MM.1S (cell line): ENCODE measurements around the gene MNAT1.

Source experiments
- DNase-seq: peaks from one replicate; pipeline ENCODE4 v3.0.0-alpha.2; 2015
- H2AFZ ChIP-seq: fragments of 300-600 bp; sonication (generic); 2 replicates; pipeline ENCODE4 v1.6.0; 2016; ENCODE audit warnings: antibody characterized with exemption, low read length
- H3F3A ChIP-seq: fragments of 300-600 bp; sonication (generic); 2 replicates; pipeline ENCODE4 v1.6.1; 2016; ENCODE audit warnings: mild to moderate bottlenecking, antibody characterized with exemption, low read length, moderate library complexity, mixed read lengths; ENCODE audit not compliant: insufficient read depth
- H3K27ac ChIP-seq: fragments of 300-600 bp; sonication (generic); 2 replicates; pipeline ENCODE4 v1.5.1; 2016; ENCODE audit warnings: mild to moderate bottlenecking, low read length
- H3K27me3 ChIP-seq: fragments of 300-600 bp; sonication (generic); replicated peaks from 2 replicates; pipeline ENCODE4 v1.6.0; 2016; ENCODE audit warnings: low read length; ENCODE audit not compliant: insufficient read depth
- H3K36me3 ChIP-seq: fragments of 300-600 bp; sonication (generic); replicated peaks from 2 replicates; pipeline ENCODE4 v1.6.1; 2016; ENCODE audit warnings: mild to moderate bottlenecking, low read length, mixed read lengths; ENCODE audit not compliant: insufficient read depth
- H3K4me1 ChIP-seq: fragments of 300-600 bp; sonication (generic); 2 replicates; pipeline ENCODE4 v1.6.1; 2016; ENCODE audit warnings: low read length, mixed read lengths
- H3K4me2 ChIP-seq: fragments of 300-600 bp; sonication (generic); 2 replicates; pipeline ENCODE4 v1.6.0; 2016; ENCODE audit warnings: low read depth, low read length
- H3K4me3 ChIP-seq: fragments of 300-600 bp; sonication (generic); 2 replicates; pipeline ENCODE4 v1.5.1; 2016; ENCODE audit warnings: low read length, mixed read lengths
- H3K79me2 ChIP-seq: fragments of 300-600 bp; sonication (generic); 2 replicates; pipeline ENCODE4 v1.6.1; 2016; ENCODE audit warnings: mixed run types, low read length, mixed read lengths
- H3K9ac ChIP-seq: fragments of 300-600 bp; sonication (generic); 2 replicates; pipeline ENCODE4 v1.6.1; 2016; ENCODE audit warnings: low read length, mixed read lengths
- H3K9me2 ChIP-seq: fragments of 300-600 bp; sonication (generic); replicated peaks from 2 replicates; pipeline ENCODE4 v1.6.1; 2016; ENCODE audit warnings: mild to moderate bottlenecking, low read length, mixed read lengths; ENCODE audit not compliant: insufficient read depth
- H3K9me3 ChIP-seq: fragments of 300-600 bp; sonication (generic); replicated peaks from 2 replicates; pipeline ENCODE4 v1.6.1; 2016; ENCODE audit warnings: mild to moderate bottlenecking, low read length, mixed read lengths; ENCODE audit not compliant: insufficient read depth
- H4K20me1 ChIP-seq: fragments of 300-600 bp; sonication (generic); 2 replicates; pipeline ENCODE4 v1.6.1; 2016; ENCODE audit warnings: mild to moderate bottlenecking, low read length, moderate library complexity, mixed read lengths; ENCODE audit not compliant: insufficient read depth
- EZH2 ChIP-seq: fragments of 300-600 bp; sonication (generic); optimal IDR thresholded peaks from 2 replicates; pipeline ENCODE3; 2017; ENCODE audit warnings: low read depth, mild to moderate bottlenecking, antibody characterized with exemption, low read length, mixed read lengths
- EZH2phosphoT487 ChIP-seq: fragments of 300-600 bp; sonication (generic); IDR thresholded peaks from 2 replicates; pipeline ENCODE4 v1.6.1; 2018; ENCODE audit warnings: antibody characterized with exemption, low read length
- TF ChIP-seq, protein P1 (sequence below): fragments of 300-600 bp; sonication (generic); IDR thresholded peaks from 2 replicates; pipeline ENCODE4 v1.5.1; 2016; ENCODE audit warnings: antibody characterized with exemption, low read length, mixed read lengths

MNAT1 gene

DNA sequence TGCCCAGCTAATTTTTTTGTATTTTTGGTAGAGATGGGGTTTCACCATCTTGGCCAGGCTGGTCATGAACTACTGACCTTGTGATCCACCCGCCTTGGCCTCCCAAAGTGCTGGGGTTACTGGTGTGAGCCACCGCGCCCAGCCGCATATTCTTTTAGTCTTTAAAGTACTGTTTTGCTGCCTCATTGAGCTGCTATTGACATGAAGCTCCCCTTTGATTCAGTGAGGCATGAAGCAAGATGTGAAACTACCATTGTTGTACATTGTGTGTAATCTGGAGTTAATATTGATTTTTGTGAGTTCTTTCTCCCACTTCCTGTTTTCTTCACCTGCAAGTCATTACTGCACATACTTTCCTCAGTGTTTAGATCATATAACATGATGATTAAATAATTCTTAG is 80.8 kb downstream of the MNAT1 start:
- no peak overlapping the region for H3K9ac ChIP-seq
- H3K79me2 ChIP-seq, result no peaks in the 10 kb centered on the region
- no peaks in the 10 kb centered on the region for H3K27me3 ChIP-seq
- no peaks in the 10 kb centered on the region for H3K4me1 ChIP-seq
- DNase-seq, result no peak
- H3K36me3 ChIP-seq, result no peaks in the 10 kb centered on the region
- no peaks in the 10 kb centered on the region for H3F3A ChIP-seq
- H3K9me3 ChIP-seq, result no peaks in the 10 kb centered on the region
- H3K27ac ChIP-seq, result no peak overlapping the region
- H3K4me2 ChIP-seq, result no peak overlapping the region
- no peak overlapping the region for H3K4me3 ChIP-seq
- TF ChIP-seq, protein P1, sequence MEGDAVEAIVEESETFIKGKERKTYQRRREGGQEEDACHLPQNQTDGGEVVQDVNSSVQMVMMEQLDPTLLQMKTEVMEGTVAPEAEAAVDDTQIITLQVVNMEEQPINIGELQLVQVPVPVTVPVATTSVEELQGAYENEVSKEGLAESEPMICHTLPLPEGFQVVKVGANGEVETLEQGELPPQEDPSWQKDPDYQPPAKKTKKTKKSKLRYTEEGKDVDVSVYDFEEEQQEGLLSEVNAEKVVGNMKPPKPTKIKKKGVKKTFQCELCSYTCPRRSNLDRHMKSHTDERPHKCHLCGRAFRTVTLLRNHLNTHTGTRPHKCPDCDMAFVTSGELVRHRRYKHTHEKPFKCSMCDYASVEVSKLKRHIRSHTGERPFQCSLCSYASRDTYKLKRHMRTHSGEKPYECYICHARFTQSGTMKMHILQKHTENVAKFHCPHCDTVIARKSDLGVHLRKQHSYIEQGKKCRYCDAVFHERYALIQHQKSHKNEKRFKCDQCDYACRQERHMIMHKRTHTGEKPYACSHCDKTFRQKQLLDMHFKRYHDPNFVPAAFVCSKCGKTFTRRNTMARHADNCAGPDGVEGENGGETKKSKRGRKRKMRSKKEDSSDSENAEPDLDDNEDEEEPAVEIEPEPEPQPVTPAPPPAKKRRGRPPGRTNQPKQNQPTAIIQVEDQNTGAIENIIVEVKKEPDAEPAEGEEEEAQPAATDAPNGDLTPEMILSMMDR, result no peak
- TF ChIP-seq EZH2phosphoT487 (no peak), EZH2 (no peak)
- H2AFZ ChIP-seq, result no peak overlapping the region
- no peaks in the 10 kb centered on the region for H4K20me1 ChIP-seq
- H3K9me2 ChIP-seq, result no peaks in the 10 kb centered on the region

DNA sequence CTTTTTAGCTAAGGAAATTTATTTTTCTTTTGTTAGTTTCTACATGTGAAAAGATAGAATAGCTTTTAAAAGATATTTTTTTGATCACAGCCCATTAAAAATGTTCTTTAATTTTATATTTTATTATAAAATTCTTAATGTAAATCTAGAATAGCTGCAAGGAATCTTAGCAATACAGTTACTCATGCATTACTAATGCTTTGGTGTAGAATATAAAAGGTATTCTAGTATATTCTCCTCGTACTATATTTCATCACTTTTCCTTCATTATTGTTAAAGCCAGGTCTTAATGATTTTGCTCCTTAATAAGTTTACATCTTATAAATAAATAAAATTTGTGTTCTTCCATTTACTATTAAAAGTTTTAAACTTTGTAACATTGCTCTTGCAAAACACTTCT is 82.6 kb downstream of the MNAT1 start:
- Histone ChIP-seq H3K79me2 (no peaks in the 10 kb centered on the region), H3K4me2 (no peak overlapping the region)

DNA sequence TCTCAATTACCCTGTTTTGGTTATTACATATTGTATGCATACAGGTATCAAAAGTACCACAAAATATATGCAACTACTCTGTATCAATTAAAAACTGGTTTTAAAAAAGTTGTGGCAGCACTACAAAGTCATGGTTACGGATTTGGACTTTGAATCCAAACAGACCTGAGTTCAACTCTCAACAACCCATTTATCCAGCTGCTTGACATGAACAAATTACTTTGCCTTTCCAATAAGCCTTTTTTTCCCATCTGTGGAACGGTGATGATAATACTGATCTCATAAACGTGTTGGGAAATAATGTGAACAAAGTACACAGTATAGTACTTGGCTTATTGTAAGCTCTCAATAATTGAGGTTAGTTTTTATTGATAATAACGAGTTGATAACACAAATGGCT is 85.0 kb downstream of the MNAT1 start:
- H3K4me1 ChIP-seq, result no peaks in the 10 kb centered on the region
- H3K79me2 ChIP-seq, result no peaks in the 10 kb centered on the region
- H3K9ac ChIP-seq, result no peak overlapping the region
- DNase-seq, result no peak
- H3K27me3 ChIP-seq, result no peaks in the 10 kb centered on the region
- no peaks in the 10 kb centered on the region for H3F3A ChIP-seq
- H3K4me2 ChIP-seq, result no peak overlapping the region
- no peaks in the 10 kb centered on the region for H3K9me2 ChIP-seq
- no peak overlapping the region for H2AFZ ChIP-seq
- H3K9me3 ChIP-seq, result no peaks in the 10 kb centered on the region
- no peak overlapping the region for H3K4me3 ChIP-seq
- TF ChIP-seq EZH2phosphoT487, result no peak
- TF ChIP-seq, protein P1, result no peak
- TF ChIP-seq EZH2, result no peak
- no peaks in the 10 kb centered on the region for H3K36me3 ChIP-seq
- no peak overlapping the region for H3K27ac ChIP-seq
- no peaks in the 10 kb centered on the region for H4K20me1 ChIP-seq

More for the DNA sequence above, 82.6 kb downstream of the MNAT1 start:
- H3K27ac ChIP-seq, result no peak overlapping the region
- H4K20me1 ChIP-seq, result no peaks in the 10 kb centered on the region
- H3K9me2 ChIP-seq, result no peaks in the 10 kb centered on the region
- no peaks in the 10 kb centered on the region for H3K9me3 ChIP-seq
- no peaks in the 10 kb centered on the region for H3K27me3 ChIP-seq
- no peak overlapping the region for H2AFZ ChIP-seq
- H3K4me3 ChIP-seq, result no peak overlapping the region
- no peak for TF ChIP-seq EZH2
- TF ChIP-seq EZH2phosphoT487, result no peak
- H3K36me3 ChIP-seq, result no peaks in the 10 kb centered on the region
- no peak for DNase-seq
- H3K4me1 ChIP-seq, result no peaks in the 10 kb centered on the region
- H3K9ac ChIP-seq, result no peak overlapping the region
- no peaks in the 10 kb centered on the region for H3F3A ChIP-seq

DNA sequence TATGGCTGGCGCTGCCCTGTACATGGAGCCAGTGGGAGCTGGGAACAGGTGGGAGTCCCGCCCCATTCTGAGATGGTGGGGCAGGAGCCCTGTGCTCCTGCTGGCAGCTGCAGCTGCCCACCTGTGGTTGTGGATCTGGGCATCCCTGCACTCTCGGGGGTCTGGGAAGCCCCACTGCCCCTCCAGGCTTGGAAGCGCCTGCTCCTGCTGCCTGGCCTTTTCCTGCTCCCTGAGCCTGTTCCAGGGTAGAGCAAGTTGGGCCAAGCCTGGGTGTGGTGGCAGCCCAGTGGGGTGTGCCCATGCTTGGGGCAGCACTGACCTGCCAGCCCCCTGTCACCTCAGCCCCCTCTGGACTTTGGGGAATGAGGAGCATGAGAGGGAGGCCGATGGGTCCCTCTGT is 104.0 kb downstream of the MNAT1 start:
- H2AFZ ChIP-seq, result no peak overlapping the region
- no peak overlapping the region for H3K4me3 ChIP-seq
- H3K36me3 ChIP-seq, result no peaks in the 10 kb centered on the region
- no peaks in the 10 kb centered on the region for H3K9me3 ChIP-seq
- no peak overlapping the region for H3K4me2 ChIP-seq
- no peaks in the 10 kb centered on the region for H4K20me1 ChIP-seq
- H3K79me2 ChIP-seq, result no peaks in the 10 kb centered on the region
- H3K27ac ChIP-seq, result no peak overlapping the region
- H3K27me3 ChIP-seq, result no peaks in the 10 kb centered on the region
- no peak for DNase-seq
- H3K9ac ChIP-seq, result no peak overlapping the region
- H3K4me1 ChIP-seq, result no peaks in the 10 kb centered on the region
- H3K9me2 ChIP-seq, result no peaks in the 10 kb centered on the region
- H3F3A ChIP-seq, result no peaks in the 10 kb centered on the region
- TF ChIP-seq, protein P1, result no peak
- TF ChIP-seq EZH2, result no peak
- TF ChIP-seq EZH2phosphoT487, result no peak
